GM12878 (cell line): ENCODE results near the gene SPHKAP. TPM values are rescaled to one million over a fixed set of nuclear protein-coding genes. Genes with fewer than 3 reads are reported as not detected.

Experiments
- ATAC-seq: fragments of 200-7000 bp; cut with Tn5 transposase; 3 replicates; pipeline ENCODE4 v1.9.1; 2020; ENCODE audit warnings: mild to moderate bottlenecking, moderate library complexity
- BruUV-seq: library from RNA; stranded (reverse); fragments of 400-500 nt; replicated peaks from 2 replicates; lab custom pipeline; 2021; lab: Mats Ljungman, UMichigan
- CTCF ChIA-PET: fragments of 300-600 bp; sonication (Branson Sonifier 250); formaldehyde crosslinking; extraction: SDS; loops from one replicate; lab custom pipeline; 2021; ENCODE audit warnings: inconsistent platforms; lab: Yijun Ruan, JAX
- POLR2A ChIA-PET: fragments of 350-600 bp; formaldehyde crosslinking; extraction: SDS; loops from one replicate; lab custom pipeline; 2021; ENCODE audit warnings: inconsistent platforms; lab: Charles Lee
- RAD21 ChIA-PET: fragments of 300-600 bp; sonication (Branson Sonifier 250); formaldehyde crosslinking; loops from one replicate; lab custom pipeline; 2023; ENCODE audit warnings: antibody characterized with exemption; ENCODE audit not compliant: unreplicated experiment; lab: Charles Lee
- SMC1A ChIA-PET: fragments of 300-600 bp; sonication (Branson Sonifier 250); formaldehyde crosslinking; loops from one replicate; lab custom pipeline; 2023; ENCODE audit not compliant: unreplicated experiment, uncharacterized antibody; lab: Charles Lee
- DNase-seq: peaks from one replicate; pipeline ENCODE4 v3.0.0-alpha.2; 2011; ENCODE audit warnings: low read depth, low spot score
- FAIRE-seq: peaks from 3 replicates; lab custom pipeline; 2011; peaks lifted over from hg19 to GRCh38; lab: Jason Lieb, UNC
- H2AFZ ChIP-seq: 2 replicates; pipeline ENCODE4 v1.6.0; 2011; ENCODE audit warnings: low read depth, low read length, control low read depth; ENCODE audit not compliant: control insufficient read depth
- H3K27ac ChIP-seq: 2 replicates; pipeline ENCODE4 v1.5.1; 2011; ENCODE audit warnings: control low read depth; ENCODE audit not compliant: control insufficient read depth, insufficient read depth
- H3K27me3 ChIP-seq, 2 experiments: replicated peaks in 1 of 2; 2 replicates each; pipeline versions ENCODE4 v1.6.0 to v1.6.1; 2011; ENCODE audit warnings: low read length in 1 of 2; ENCODE audit not compliant: control insufficient read depth in 2 of 2, insufficient read depth in 2 of 2
- H3K36me3 ChIP-seq, 2 experiments: 2 replicates each; pipeline ENCODE4 v1.5.1; 2011; ENCODE audit warnings: low read length in 1 of 2; ENCODE audit not compliant: control insufficient read depth in 2 of 2, insufficient read depth in 2 of 2
- H3K4me1 ChIP-seq: 2 replicates; pipeline ENCODE4 v1.6.1; 2011; ENCODE audit warnings: mild to moderate bottlenecking, low read length, moderate library complexity, mixed read lengths; ENCODE audit not compliant: control insufficient read depth, insufficient read depth
- H3K4me2 ChIP-seq: 2 replicates; pipeline ENCODE4 v1.6.0; 2011; ENCODE audit warnings: control low read depth; ENCODE audit not compliant: control insufficient read depth, insufficient read depth
- H3K4me3 ChIP-seq: fragments of 200-600 bp; sonication (generic); 2 replicates; pipeline ENCODE4 v1.5.1; 2016
- H3K79me2 ChIP-seq: 2 replicates; pipeline ENCODE4 v1.6.0; 2011; ENCODE audit warnings: low read length; ENCODE audit not compliant: control insufficient read depth, insufficient read depth
- H3K9ac ChIP-seq: 2 replicates; pipeline ENCODE4 v1.8.0; 2011; ENCODE audit warnings: low read length, control low read depth, mixed read lengths; ENCODE audit not compliant: control insufficient read depth, insufficient read depth
- H3K9me3 ChIP-seq: replicated peaks from 3 replicates; pipeline ENCODE4 v1.5.1; 2011; ENCODE audit warnings: mild to moderate bottlenecking, low read length; ENCODE audit not compliant: control insufficient read depth, insufficient read depth
- H4K20me1 ChIP-seq: 2 replicates; pipeline ENCODE4 v1.6.0; 2011; ENCODE audit not compliant: control insufficient read depth, insufficient read depth
- CEBPB ChIP-seq, 2 experiments: fragments of 150-350 bp in 1 of 2; IDR thresholded peaks; 2 replicates each; pipeline ENCODE4 v1.6.1; 2012 to 2014; ENCODE audit warnings: low read depth in 2 of 2, low read length in 2 of 2, borderline replicate concordance in 1 of 2, inconsistent platforms in 1 of 2
- CHD4 ChIP-seq: fragments of 200-600 bp; sonication (generic); IDR thresholded peaks from 2 replicates; pipeline ENCODE4 v1.6.1; 2016; ENCODE audit warnings: mild to moderate bottlenecking
- CUX1 ChIP-seq: IDR thresholded peaks from 2 replicates; pipeline ENCODE4 v1.6.1; 2012; ENCODE audit warnings: improper control_type of control experiment, low read depth, low read length; ENCODE audit not compliant: insufficient replicate concordance
- FOS ChIP-seq: IDR thresholded peaks from 3 replicates; pipeline ENCODE4 v1.6.1; 2011; ENCODE audit warnings: borderline replicate concordance; ENCODE audit not compliant: insufficient read length; ENCODE audit errors: extremely low read depth
- IRF4 ChIP-seq: IDR thresholded peaks from 2 replicates; pipeline ENCODE4 v1.6.1; 2011; ENCODE audit warnings: low read depth, low read length
- KAT2A ChIP-seq: conservative IDR thresholded peaks from 2 replicates; pipeline ENCODE4 v1.6.1; 2011; ENCODE audit warnings: low read depth, low read length; ENCODE audit not compliant: control insufficient read depth
- MTA3 ChIP-seq: IDR thresholded peaks from 2 replicates; pipeline ENCODE4 v1.6.1; 2012; ENCODE audit warnings: low read length, inconsistent platforms, borderline replicate concordance
- NFIC ChIP-seq: IDR thresholded peaks from 2 replicates; pipeline ENCODE4 v1.6.1; 2012; ENCODE audit warnings: low read depth, mild to moderate bottlenecking, inconsistent platforms, low read length, moderate library complexity
- POU2F2 ChIP-seq: IDR thresholded peaks from 3 replicates; pipeline ENCODE4 v1.6.1; 2011; ENCODE audit warnings: low read depth, mild to moderate bottlenecking, low read length, borderline replicate concordance
- RELA ChIP-seq: fragments of 450-650 bp; IDR thresholded peaks from 2 replicates; pipeline ENCODE4 v1.8.0; 2014; ENCODE audit warnings: borderline replicate concordance; ENCODE audit not compliant: partially characterized antibody
- RELB ChIP-seq: fragments of 450-650 bp; IDR thresholded peaks from 2 replicates; pipeline ENCODE4 v1.6.1; 2017; ENCODE audit warnings: low read depth, mild to moderate bottlenecking, moderate library complexity
- ZNF24 ChIP-seq: fragments of 450-650 bp; IDR thresholded peaks from 2 replicates; pipeline ENCODE4 v1.6.1; 2017; ENCODE audit warnings: antibody characterized with exemption, mild to moderate bottlenecking
- WGBS: methylation state at CpG from one replicate; pipeline ENCODE4 v1.1.6; 2016; ENCODE audit warnings: low lambda C conversion rate; ENCODE audit not compliant: insufficient replicate concordance, insufficient coverage; ENCODE audit errors: missing lambda C conversion rate; 5-methylcytosine and 5-hydroxymethylcytosine counted together
- in situ Hi-C: fragments of 300-500 bp; cut with MboI; formaldehyde crosslinking; loops from 9 replicates; pipeline ENCODE4 v1.14.3; 2018; ENCODE audit warnings: mixed read lengths
- intact Hi-C: fragments of 100-400 bp; cut with micrococcal nuclease; formaldehyde crosslinking; loops from one replicate; pipeline ENCODE4 v1.14.2; 2022; ENCODE audit not compliant: unreplicated experiment
- polyA plus RNA-seq, 11 experiments: library from polyadenylated mRNA; depleted of rRNA in 4 of 11; unstranded in 6 of 11; stranded (reverse) in 5 of 11; fragments of >200 nt; fragmentation: Nextera tagmentation in 4 of 11; fragmentation: Illumina TruSeq in 1 of 11; extraction: Ambion mirVana in 4 of 11; extraction: Trizol in 1 of 11; gene quantifications; 1 replicate in 1 of 11; 2 replicates in 10 of 11; pipeline versions ENCODE4 v1.2.1 to v1.2.3, GENCODE V29; 2011 to 2016; ENCODE audit warnings: inconsistent platforms in 2 of 11, missing spikeins in 2 of 11, low read depth in 1 of 11
- total RNA-seq, 4 experiments: library from RNA; depleted of rRNA in 3 of 4; stranded (reverse); fragments of >200 nt in 3 of 4; fragmentation: Illumina TruSeq in 1 of 4; extraction: Trizol in 1 of 4; gene quantifications; 2 replicates each; pipeline versions ENCODE4 v1.2.1 to v1.2.3, GENCODE V29; 2013 to 2021
- TF ChIP-seq, protein P1 (sequence below): fragments of 450-650 bp; IDR thresholded peaks from 2 replicates; pipeline ENCODE4 v1.6.1; 2014; ENCODE audit warnings: mild to moderate bottlenecking
- TF ChIP-seq, protein P2 (sequence below): fragments of 150-350 bp; IDR thresholded peaks from 2 replicates; pipeline ENCODE4 v1.6.1; 2016; ENCODE audit warnings: low read depth, low read length

Gene SPHKAP
- total and polyA plus RNA-seq, 10 of the 15 experiments (the other 5 are each of a cell fraction or from before 2014, with no cell fraction given) = 0.03 TPM; not detected in 9

GRCh38 chr2:228059735-228060134 lies 121.8 kb downstream of the SPHKAP start:
- Histone ChIP-seq H3K4me3 (no peak overlapping the region), H3K79me2 (no peaks in the 10 kb centered on the region), H3K36me3 (no peaks in the 10 kb centered on the region), H3K27ac (no peak overlapping the region), H3K27me3 (no peaks in the 10 kb centered on the region), H3K9me3 (no peaks in the 10 kb centered on the region), H3K9ac (no peak overlapping the region), H4K20me1 (no peaks in the 10 kb centered on the region), H2AFZ (no peak overlapping the region), H3K4me2 (no peak overlapping the region), H3K4me1 (no peaks in the 10 kb centered on the region)
- RAD21 ChIA-PET = no interaction called here
- intact Hi-C loops (no loop called here), in situ Hi-C loops (no loop called here)
- SMC1A ChIA-PET = no interaction called here
- CTCF ChIA-PET = no interaction called here
- FAIRE-seq = no peak
- POLR2A ChIA-PET = no interaction called here
- DNase-seq = no peak
- BruUV-seq = no TSS peak
- ATAC-seq = no peak
- 100% methylated on average over 2 of the region's 2 CpGs for WGBS
- no peak for TF ChIP-seq CUX1
- no peak for TF ChIP-seq RELA
- no peak for TF ChIP-seq POU2F2
- TF ChIP-seq, protein P1, sequence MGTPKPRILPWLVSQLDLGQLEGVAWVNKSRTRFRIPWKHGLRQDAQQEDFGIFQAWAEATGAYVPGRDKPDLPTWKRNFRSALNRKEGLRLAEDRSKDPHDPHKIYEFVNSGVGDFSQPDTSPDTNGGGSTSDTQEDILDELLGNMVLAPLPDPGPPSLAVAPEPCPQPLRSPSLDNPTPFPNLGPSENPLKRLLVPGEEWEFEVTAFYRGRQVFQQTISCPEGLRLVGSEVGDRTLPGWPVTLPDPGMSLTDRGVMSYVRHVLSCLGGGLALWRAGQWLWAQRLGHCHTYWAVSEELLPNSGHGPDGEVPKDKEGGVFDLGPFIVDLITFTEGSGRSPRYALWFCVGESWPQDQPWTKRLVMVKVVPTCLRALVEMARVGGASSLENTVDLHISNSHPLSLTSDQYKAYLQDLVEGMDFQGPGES = no peak
- TF ChIP-seq FOS = no peak
- TF ChIP-seq NFIC = no peak
- no peak for TF ChIP-seq ZNF24
- TF ChIP-seq MTA3 = no peak
- no peak for TF ChIP-seq CHD4
- no peak for TF ChIP-seq CEBPB (IDR thresholded peaks at IDR 0.05; ENCODE audit: borderline replicate concordance in 1 of 2, low read depth in 2 of 2, low read length in 2 of 2)
- TF ChIP-seq IRF4 = no peak
- TF ChIP-seq, protein P2, sequence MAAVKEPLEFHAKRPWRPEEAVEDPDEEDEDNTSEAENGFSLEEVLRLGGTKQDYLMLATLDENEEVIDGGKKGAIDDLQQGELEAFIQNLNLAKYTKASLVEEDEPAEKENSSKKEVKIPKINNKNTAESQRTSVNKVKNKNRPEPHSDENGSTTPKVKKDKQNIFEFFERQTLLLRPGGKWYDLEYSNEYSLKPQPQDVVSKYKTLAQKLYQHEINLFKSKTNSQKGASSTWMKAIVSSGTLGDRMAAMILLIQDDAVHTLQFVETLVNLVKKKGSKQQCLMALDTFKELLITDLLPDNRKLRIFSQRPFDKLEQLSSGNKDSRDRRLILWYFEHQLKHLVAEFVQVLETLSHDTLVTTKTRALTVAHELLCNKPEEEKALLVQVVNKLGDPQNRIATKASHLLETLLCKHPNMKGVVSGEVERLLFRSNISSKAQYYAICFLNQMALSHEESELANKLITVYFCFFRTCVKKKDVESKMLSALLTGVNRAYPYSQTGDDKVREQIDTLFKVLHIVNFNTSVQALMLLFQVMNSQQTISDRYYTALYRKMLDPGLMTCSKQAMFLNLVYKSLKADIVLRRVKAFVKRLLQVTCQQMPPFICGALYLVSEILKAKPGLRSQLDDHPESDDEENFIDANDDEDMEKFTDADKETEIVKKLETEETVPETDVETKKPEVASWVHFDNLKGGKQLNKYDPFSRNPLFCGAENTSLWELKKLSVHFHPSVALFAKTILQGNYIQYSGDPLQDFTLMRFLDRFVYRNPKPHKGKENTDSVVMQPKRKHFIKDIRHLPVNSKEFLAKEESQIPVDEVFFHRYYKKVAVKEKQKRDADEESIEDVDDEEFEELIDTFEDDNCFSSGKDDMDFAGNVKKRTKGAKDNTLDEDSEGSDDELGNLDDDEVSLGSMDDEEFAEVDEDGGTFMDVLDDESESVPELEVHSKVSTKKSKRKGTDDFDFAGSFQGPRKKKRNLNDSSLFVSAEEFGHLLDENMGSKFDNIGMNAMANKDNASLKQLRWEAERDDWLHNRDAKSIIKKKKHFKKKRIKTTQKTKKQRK = no peak
- no peak for TF ChIP-seq KAT2A
- TF ChIP-seq RELB = no peak
